Liver (tissue), 9 donors: Measurements from ENCODE around the gene IL18RAP. TPM values are rescaled to one million over a fixed set of nuclear protein-coding genes. Genes with fewer than 3 reads are reported as not detected.

Experiments used
- DNase-seq: peaks from one replicate; pipeline ENCODE4 v3.0.0-alpha.2; 2017; ENCODE audit warnings: low spot score
- H3K27ac ChIP-seq, 2 donors: one replicate each; pipeline ENCODE4 v1.7.0; 2013; ENCODE audit warnings: inconsistent platforms in 2 of 2, low read length in 2 of 2, control low read depth in 1 of 2, low read depth in 1 of 2, mild to moderate bottlenecking in 1 of 2
- H3K27me3 ChIP-seq, 4 donors: one replicate each; pipeline versions ENCODE4 v1.6.1 to v1.7.0; 2013; ENCODE audit warnings: low read length in 3 of 4, inconsistent platforms in 1 of 4, mild to moderate bottlenecking in 1 of 4, moderate library complexity in 1 of 4; ENCODE audit not compliant: control insufficient read depth in 4 of 4, insufficient read depth in 4 of 4
- H3K36me3 ChIP-seq, 4 donors: one replicate each; pipeline versions ENCODE4 v1.6.1 to v1.7.0; 2013; ENCODE audit warnings: low read length in 3 of 4, mild to moderate bottlenecking in 3 of 4, low read depth in 1 of 4, moderate library complexity in 1 of 4; ENCODE audit not compliant: control insufficient read depth in 4 of 4, insufficient read depth in 3 of 4
- H3K4me1 ChIP-seq, 4 donors: one replicate each; pipeline versions ENCODE4 v1.6.1 to v1.7.0; 2013; ENCODE audit warnings: low read length in 3 of 4, mild to moderate bottlenecking in 3 of 4, moderate library complexity in 1 of 4; ENCODE audit not compliant: control insufficient read depth in 4 of 4, insufficient read depth in 4 of 4
- H3K4me3 ChIP-seq, 3 donors: one replicate each; pipeline versions ENCODE4 v1.6.1 to v1.7.0; 2013; ENCODE audit warnings: low read length in 3 of 3, control low read depth in 1 of 3, low read depth in 1 of 3, mild to moderate bottlenecking in 1 of 3
- H3K9ac ChIP-seq, 2 donors: one replicate each; pipeline ENCODE4 v1.7.0; 2013; ENCODE audit warnings: low read length in 2 of 2, mild to moderate bottlenecking in 2 of 2, moderate library complexity in 2 of 2, control low read depth in 1 of 2, low read depth in 1 of 2
- H3K9me3 ChIP-seq, 4 donors: one replicate each; pipeline versions ENCODE4 v1.6.1 to v1.7.0; 2013; ENCODE audit warnings: low read length in 3 of 4; ENCODE audit not compliant: control insufficient read depth in 4 of 4
- ATF3 ChIP-seq: IDR thresholded peaks from 2 replicates; pipeline ENCODE4 v1.6.1; 2016; ENCODE audit warnings: antibody characterized with exemption
- EGR1 ChIP-seq, 2 donors: IDR thresholded peaks; 2 replicates each; pipeline ENCODE4 v1.6.1; 2016 to 2018; ENCODE audit warnings: antibody characterized with exemption in 2 of 2, low read depth in 2 of 2
- FOXA2 ChIP-seq: IDR thresholded peaks from 2 replicates; pipeline ENCODE4 v1.6.1; 2016; ENCODE audit warnings: antibody characterized with exemption
- HNF4A ChIP-seq, 2 donors: conservative IDR thresholded peaks; 2 replicates each; pipeline ENCODE4 v1.6.1; 2016; ENCODE audit warnings: antibody characterized with exemption in 2 of 2, mild to moderate bottlenecking in 2 of 2
- HNF4G ChIP-seq: IDR thresholded peaks from 2 replicates; pipeline ENCODE4 v1.6.1; 2016; ENCODE audit warnings: antibody characterized with exemption
- JUND ChIP-seq, 2 donors: IDR thresholded peaks; 2 replicates each; pipeline ENCODE4 v1.6.1; 2016; ENCODE audit warnings: antibody characterized with exemption in 2 of 2
- MAX ChIP-seq: IDR thresholded peaks from 2 replicates; pipeline ENCODE4 v1.6.1; 2016; ENCODE audit warnings: antibody characterized with exemption
- NR2F2 ChIP-seq: IDR thresholded peaks from 2 replicates; pipeline ENCODE4 v1.6.1; 2016; ENCODE audit warnings: antibody characterized with exemption
- RXRA ChIP-seq, 2 donors: IDR thresholded peaks; 2 replicates each; pipeline ENCODE4 v1.6.1; 2017 to 2018; ENCODE audit warnings: antibody characterized with exemption in 2 of 2, mild to moderate bottlenecking in 1 of 2
- TAF1 ChIP-seq: conservative IDR thresholded peaks from 2 replicates; pipeline ENCODE4 v1.6.1; 2016; ENCODE audit warnings: antibody characterized with exemption, mild to moderate bottlenecking
- YY1 ChIP-seq: IDR thresholded peaks from 2 replicates; pipeline ENCODE4 v1.6.1; 2016; ENCODE audit warnings: antibody characterized with exemption, mild to moderate bottlenecking
- ZBTB33 ChIP-seq: IDR thresholded peaks from 2 replicates; pipeline ENCODE4 v1.6.1; 2016; ENCODE audit warnings: antibody characterized with exemption
- WGBS: extraction: QIAGEN DNeasy Blood & Tissue Kit; methylation state at CpG from one replicate; pipeline ENCODE4 v1.1.7; 2013; 5-methylcytosine and 5-hydroxymethylcytosine counted together
- polyA plus RNA-seq, 2 donors: library from polyadenylated mRNA; stranded (reverse) in 1 of 2; unstranded in 1 of 2; fragments of 200-250 nt in 1 of 2; fragments of >200 nt in 1 of 2; fragmentation: Nextera tagmentation in 1 of 2; extraction: Ambion mirVana in 1 of 2; gene quantifications; one replicate each; pipeline versions ENCODE4 v1.2.1 to v1.2.3, GENCODE V29; 2013 to 2015
- total RNA-seq, 2 donors: library from RNA; depleted of rRNA; stranded (reverse); fragments of >200 nt; gene quantifications; one replicate each; pipeline ENCODE4 v1.2.3, GENCODE V29; 2014
- TF ChIP-seq, protein P1 (sequence below): fragments of 150-350 bp; IDR thresholded peaks from 2 replicates; pipeline ENCODE4 v1.5.1; 2017; ENCODE audit warnings: improper control_type of control experiment, low read depth, low read length; ENCODE audit not compliant: missing input control
- donor health status: healthy.
- donor health status: healthy.
- donor health status: healthy.
- donor health status: healthy.
- donor health status: healthy.

IL18RAP gene
- total and polyA plus RNA-seq, 4 donors = 0.14 to 7.3 (median 1.4) TPM

- no peak for TF ChIP-seq FOXA2
- no peak for TF ChIP-seq JUND (IDR thresholded peaks at IDR 0.05)
Observed at GRCh38 chr2:102387763-102388546, 35.0 kb upstream of the IL18RAP start (continued).

GRCh38 chr2:102391565-102391964 lies 31.4 kb upstream of the IL18RAP start:
- Histone ChIP-seq H3K9ac (no peak overlapping the region), H3K27ac (no peak overlapping the region), H3K4me1 (no peaks in the 10 kb centered on the region), H3K4me3 (no peak overlapping the region), H3K9me3 (no peaks in the 10 kb centered on the region), H3K36me3 (peaks cover 1 to 7% (median 3%) of the 10 kb centered on the region in 4 donors), H3K27me3 (no peaks in the 10 kb centered on the region)
- no peak for DNase-seq
- TF ChIP-seq HNF4G (no peak), HNF4A (conservative IDR thresholded peaks at IDR 0.05) (no peak)
- 92% methylated on average over 2 of the region's 2 CpGs for WGBS

DNA sequence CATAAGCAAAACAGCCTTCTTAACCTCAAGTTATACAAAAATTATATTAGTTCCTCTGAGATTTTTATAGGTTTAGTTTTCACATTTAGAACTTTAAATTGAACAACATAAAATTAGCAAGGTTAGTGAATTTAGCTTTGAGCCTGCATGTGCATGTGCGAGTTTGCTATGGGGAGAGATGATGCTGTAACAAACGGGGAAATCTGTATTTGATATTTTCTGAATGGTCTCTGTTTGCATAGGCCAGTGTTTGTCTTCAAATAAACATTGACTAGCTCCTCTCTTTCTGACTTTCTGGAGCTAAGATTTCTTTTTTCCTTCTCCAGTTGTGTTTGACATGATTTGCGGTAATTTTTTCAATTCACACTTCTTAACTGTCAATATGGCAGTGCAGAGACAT lies 30.9 kb upstream of the IL18RAP start:
- Histone ChIP-seq H3K27ac (no peak overlapping the region), H3K4me1 (no peaks in the 10 kb centered on the region), H3K36me3 (peaks cover 1 to 7% (median 3%) of the 10 kb centered on the region in 4 donors), H3K9ac (no peak overlapping the region), H3K9me3 (no peaks in the 10 kb centered on the region), H3K4me3 (no peak overlapping the region), H3K27me3 (no peaks in the 10 kb centered on the region)
- 88% methylated on average over 3 of the region's 3 CpGs for WGBS
- TF ChIP-seq, protein P1, sequence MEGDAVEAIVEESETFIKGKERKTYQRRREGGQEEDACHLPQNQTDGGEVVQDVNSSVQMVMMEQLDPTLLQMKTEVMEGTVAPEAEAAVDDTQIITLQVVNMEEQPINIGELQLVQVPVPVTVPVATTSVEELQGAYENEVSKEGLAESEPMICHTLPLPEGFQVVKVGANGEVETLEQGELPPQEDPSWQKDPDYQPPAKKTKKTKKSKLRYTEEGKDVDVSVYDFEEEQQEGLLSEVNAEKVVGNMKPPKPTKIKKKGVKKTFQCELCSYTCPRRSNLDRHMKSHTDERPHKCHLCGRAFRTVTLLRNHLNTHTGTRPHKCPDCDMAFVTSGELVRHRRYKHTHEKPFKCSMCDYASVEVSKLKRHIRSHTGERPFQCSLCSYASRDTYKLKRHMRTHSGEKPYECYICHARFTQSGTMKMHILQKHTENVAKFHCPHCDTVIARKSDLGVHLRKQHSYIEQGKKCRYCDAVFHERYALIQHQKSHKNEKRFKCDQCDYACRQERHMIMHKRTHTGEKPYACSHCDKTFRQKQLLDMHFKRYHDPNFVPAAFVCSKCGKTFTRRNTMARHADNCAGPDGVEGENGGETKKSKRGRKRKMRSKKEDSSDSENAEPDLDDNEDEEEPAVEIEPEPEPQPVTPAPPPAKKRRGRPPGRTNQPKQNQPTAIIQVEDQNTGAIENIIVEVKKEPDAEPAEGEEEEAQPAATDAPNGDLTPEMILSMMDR = no peak
- TF ChIP-seq NR2F2 (no peak), HNF4A (conservative IDR thresholded peaks at IDR 0.05) (no peak), FOXA2 (no peak), MAX (no peak), JUND (IDR thresholded peaks at IDR 0.05) (no peak), YY1 (no peak), EGR1 (IDR thresholded peaks at IDR 0.05; ENCODE audit: low read depth in 2 of 2) (no peak), ATF3 (no peak), TAF1 (no peak), RXRA (IDR thresholded peaks at IDR 0.05) (no peak), ZBTB33 (no peak)
- DNase-seq = no peak
